HUES64 (cell line): ENCODE measurements around the gene PIK3R5.

Source experiments
- H3K27ac ChIP-seq: 2 replicates; pipeline ENCODE4 v1.7.0; 2013; ENCODE audit warnings: low read depth, low read length, inconsistent platforms
- H3K27me3 ChIP-seq: 2 replicates; pipeline ENCODE4 v1.6.1; 2013; ENCODE audit warnings: mild to moderate bottlenecking, low read length; ENCODE audit not compliant: insufficient read depth
- H3K36me3 ChIP-seq: 2 replicates; pipeline ENCODE4 v1.6.1; 2013; ENCODE audit warnings: mild to moderate bottlenecking, low read length; ENCODE audit not compliant: insufficient read depth
- H3K4me1 ChIP-seq: 2 replicates; pipeline ENCODE4 v1.6.1; 2013; ENCODE audit warnings: mild to moderate bottlenecking, low read length, moderate library complexity; ENCODE audit not compliant: insufficient read depth
- H3K4me3 ChIP-seq: 2 replicates; pipeline ENCODE4 v1.5.1; 2013; ENCODE audit warnings: mild to moderate bottlenecking, low read length, moderate library complexity
- H3K9ac ChIP-seq: 2 replicates; pipeline ENCODE4 v1.6.1; 2013; ENCODE audit warnings: mild to moderate bottlenecking, low read depth, low read length
- H3K9me3 ChIP-seq: 2 replicates; pipeline ENCODE4 v1.6.1; 2013; ENCODE audit warnings: low read depth, low read length; ENCODE audit not compliant: insufficient read depth
- WGBS: fragments of 150-250, 120-280 bp; methylation state at CpG from one replicate; pipeline ENCODE4 v1.1.7; 2013; ENCODE audit warnings: missing lambda C conversion rate; 5-methylcytosine and 5-hydroxymethylcytosine counted together

PIK3R5 gene

GRCh38 chr17:8872036-8872704, 93.3 kb downstream of the PIK3R5 start:
- Histone ChIP-seq H3K9me3 (no peaks in the 10 kb centered on the region), H3K9ac (no peak overlapping the region), H3K27ac (no peak overlapping the region), H3K4me1 (no peaks in the 10 kb centered on the region; the same call in 1 of the 2 replicates), H3K36me3 (no peaks in the 10 kb centered on the region), H3K4me3 (no peak overlapping the region), H3K27me3 (no peaks in the 10 kb centered on the region)
- 92% methylated on average over 5 of the region's 7 CpGs for WGBS

- Histone ChIP-seq H3K4me3 (no peak overlapping the region), H3K4me1 (no peaks in the 10 kb centered on the region; the same call in 1 of the 2 replicates), H3K9ac (no peak overlapping the region), H3K27ac (no peak overlapping the region), H3K27me3 (no peaks in the 10 kb centered on the region), H3K9me3 (no peaks in the 10 kb centered on the region), H3K36me3 (no peaks in the 10 kb centered on the region)
- WGBS, result 93% methylated on average over 12 of the region's 13 CpGs
Measured at GRCh38 chr17:8871081-8871581, 94.4 kb downstream of the PIK3R5 start.

- Histone ChIP-seq H3K9ac (no peak overlapping the region), H3K27me3 (no peaks in the 10 kb centered on the region), H3K36me3 (no peaks in the 10 kb centered on the region), H3K9me3 (no peaks in the 10 kb centered on the region), H3K27ac (no peak overlapping the region), H3K4me1 (no peaks in the 10 kb centered on the region; the same call in 1 of the 2 replicates), H3K4me3 (no peak overlapping the region)
- 90% methylated on average over 13 of the region's 13 CpGs for WGBS
Measured at GRCh38 chr17:8870406-8871040, 95.0 kb downstream of the PIK3R5 start.

DNA sequence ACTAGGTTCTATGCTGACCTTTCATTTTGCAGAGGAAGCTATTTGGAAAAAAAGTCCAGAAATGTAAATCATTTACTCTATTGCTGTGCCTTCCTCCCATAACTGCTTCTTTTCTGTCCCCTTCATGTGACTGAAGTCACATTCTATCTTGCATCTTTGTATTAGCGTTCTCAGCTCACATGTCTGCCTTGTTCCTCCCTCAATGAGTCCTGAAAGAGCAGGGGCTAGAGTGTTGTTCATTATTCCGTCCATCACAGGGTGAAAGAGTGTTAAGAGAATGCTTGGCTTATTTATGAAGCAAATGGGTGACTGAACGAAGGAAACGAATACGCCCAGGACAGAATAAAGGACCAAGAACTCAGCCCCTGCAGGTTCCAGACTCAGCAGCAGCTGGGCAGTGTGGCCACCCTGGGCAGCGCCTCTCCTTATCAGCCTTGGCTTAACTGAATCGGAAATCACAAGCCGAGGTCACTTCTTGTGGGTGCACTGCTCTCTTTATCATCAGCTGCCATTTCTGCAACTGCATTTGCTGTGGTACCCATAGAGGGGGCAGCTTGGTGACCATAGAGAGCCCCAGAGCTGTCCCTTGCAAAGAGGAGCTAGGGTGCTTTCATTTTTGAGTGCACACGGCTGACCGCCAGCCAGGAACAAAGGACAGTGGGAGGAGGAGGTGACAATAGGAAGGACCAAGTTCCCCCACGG, 96.2 kb downstream of the PIK3R5 start:
- Histone ChIP-seq H3K27me3 (no peaks in the 10 kb centered on the region), H3K4me1 (no peaks in the 10 kb centered on the region; the same call in 1 of the 2 replicates), H3K9ac (no peak overlapping the region), H3K27ac (no peak overlapping the region), H3K9me3 (no peaks in the 10 kb centered on the region), H3K36me3 (no peaks in the 10 kb centered on the region), H3K4me3 (no peak overlapping the region)
- 89% methylated on average over 11 of the region's 11 CpGs for WGBS

- H3K4me3 ChIP-seq, result no peak overlapping the region
- no peak overlapping the region for H3K27ac ChIP-seq
- H3K9ac ChIP-seq, result no peak overlapping the region
- H3K27me3 ChIP-seq, result no peaks in the 10 kb centered on the region
- no peaks in the 10 kb centered on the region for H3K36me3 ChIP-seq
- H3K4me1 ChIP-seq, result no peaks in the 10 kb centered on the region
- WGBS, result 93% methylated on average over 4 of the region's 4 CpGs
- no peaks in the 10 kb centered on the region for H3K9me3 ChIP-seq
Measured at GRCh38 chr17:8868529-8868951, 97.0 kb downstream of the PIK3R5 start.

GRCh38 chr17:8868092-8868491, 97.4 kb downstream of the PIK3R5 start:
- H3K9ac ChIP-seq, result no peak overlapping the region
- H3K27me3 ChIP-seq, result no peaks in the 10 kb centered on the region
- no peaks in the 10 kb centered on the region for H3K36me3 ChIP-seq
- H3K4me3 ChIP-seq, result no peak overlapping the region
- no peaks in the 10 kb centered on the region for H3K4me1 ChIP-seq
- no peaks in the 10 kb centered on the region for H3K9me3 ChIP-seq
- WGBS, result 91% methylated on average over 1 of the region's 1 CpG
- no peak overlapping the region for H3K27ac ChIP-seq

DNA sequence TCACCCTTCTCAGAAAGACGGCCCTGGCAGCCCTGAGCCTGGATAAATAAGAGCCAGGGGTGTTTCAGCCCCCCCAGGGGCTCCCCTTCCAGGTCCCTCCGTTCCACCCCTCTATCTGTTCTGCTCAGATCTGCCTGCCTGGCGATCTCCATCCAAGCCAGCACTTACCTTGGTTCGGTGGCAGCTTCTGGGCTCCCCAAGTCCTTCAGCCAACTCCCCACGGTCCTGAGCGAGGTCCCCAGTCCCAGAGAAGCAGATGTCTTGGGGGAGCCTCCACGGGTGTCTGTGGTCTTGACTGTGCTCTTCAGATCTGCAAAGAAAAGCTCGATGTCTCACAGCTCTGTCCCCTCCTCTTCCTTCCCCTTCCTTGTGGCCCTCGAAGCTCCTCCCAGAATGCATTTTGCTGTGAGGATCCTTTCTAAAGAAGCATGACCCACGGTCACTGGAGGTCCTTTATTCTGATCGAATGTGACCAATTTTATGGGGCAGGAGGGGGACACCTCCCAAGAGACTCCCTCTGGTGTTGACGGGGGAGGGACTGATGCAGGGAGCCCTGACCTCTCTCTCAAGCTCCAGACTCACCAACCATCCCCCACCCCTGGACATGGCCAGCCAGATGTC, 98.0 kb downstream of the PIK3R5 start, which contains the start of gene PIK3R6:
Gene PIK3R6, minus strand, starts transcription at position 314 of the 621 bp plus-strand sequence. CDS start 17,880 bp downstream, outside the sequence.
- no peak within 1 kb of the TSS for H3K4me3 ChIP-seq

GRCh38 chr17:8865811-8866210, 99.7 kb downstream of the PIK3R5 start:
- Histone ChIP-seq H3K9me3 (no peaks in the 10 kb centered on the region), H3K4me3 (no peak overlapping the region), H3K36me3 (no peaks in the 10 kb centered on the region), H3K4me1 (no peaks in the 10 kb centered on the region), H3K9ac (no peak overlapping the region), H3K27ac (no peak overlapping the region), H3K27me3 (no peaks in the 10 kb centered on the region)
- WGBS, result 95% methylated on average over 7 of the region's 7 CpGs

More for the DNA sequence above, 98.0 kb downstream of the PIK3R5 start, which contains the start of gene PIK3R6:
- no peaks in the 10 kb centered on the region for H3K4me1 ChIP-seq
- no peak within 1 kb of the TSS for H3K27ac ChIP-seq
- no peaks in the 10 kb centered on the region for H3K27me3 ChIP-seq
- H3K9me3 ChIP-seq, result no peaks in the 10 kb centered on the region
- H3K9ac ChIP-seq, result no peak within 1 kb of the TSS
- 86% methylated on average over 12 of the region's 12 CpGs for WGBS
- H3K36me3 ChIP-seq, result no peaks in the 10 kb centered on the region

DNA sequence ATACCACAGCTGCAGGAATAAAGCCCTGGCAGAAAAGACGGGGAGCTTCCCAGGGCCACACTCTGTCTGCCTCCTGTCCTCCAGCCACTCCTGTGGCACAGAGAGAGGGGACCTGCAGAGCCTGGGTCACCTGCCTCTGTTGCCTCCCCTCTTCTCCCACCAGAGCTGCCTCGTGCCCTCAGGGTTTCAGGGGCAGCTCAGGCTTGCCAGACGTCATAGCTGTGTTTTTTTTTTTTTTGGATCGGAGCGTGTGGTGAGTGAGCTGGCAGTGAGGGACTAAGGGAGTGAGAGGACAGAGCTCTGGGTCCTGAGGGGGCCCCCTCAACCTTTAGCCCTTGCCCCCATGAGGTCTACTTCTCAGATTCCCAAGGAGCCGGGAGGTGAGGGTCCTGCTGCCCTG, 100.1 kb downstream of the PIK3R5 start:
- no peaks in the 10 kb centered on the region for H3K9me3 ChIP-seq
- H3K4me1 ChIP-seq, result no peaks in the 10 kb centered on the region
- H3K27ac ChIP-seq, result no peak overlapping the region
- H3K9ac ChIP-seq, result no peak overlapping the region
- no peak overlapping the region for H3K4me3 ChIP-seq
- 78% methylated on average over 4 of the region's 6 CpGs for WGBS
- H3K27me3 ChIP-seq, result no peaks in the 10 kb centered on the region
- H3K36me3 ChIP-seq, result no peaks in the 10 kb centered on the region

GRCh38 chr17:8862213-8863056, 103.1 kb downstream of the PIK3R5 start:
- H3K4me1 ChIP-seq, result peaks cover 8% of the 10 kb centered on the region
- 89% methylated on average over 9 of the region's 9 CpGs for WGBS
- no peaks in the 10 kb centered on the region for H3K9me3 ChIP-seq
- no peak overlapping the region for H3K4me3 ChIP-seq
- no peak overlapping the region for H3K9ac ChIP-seq
- H3K27ac ChIP-seq, result no peak overlapping the region
- no peaks in the 10 kb centered on the region for H3K27me3 ChIP-seq
- no peaks in the 10 kb centered on the region for H3K36me3 ChIP-seq
